ENCODE results near the gene ASIC4. TPM values are rescaled to one million over a fixed set of nuclear protein-coding genes. Genes with fewer than 3 reads are reported as not detected.

The ASIC4 gene
- total and polyA plus RNA-seq, 2 of the 4 experiments (the other 2 are of a cell fraction), result 0.10 TPM; not detected in 1

DNA sequence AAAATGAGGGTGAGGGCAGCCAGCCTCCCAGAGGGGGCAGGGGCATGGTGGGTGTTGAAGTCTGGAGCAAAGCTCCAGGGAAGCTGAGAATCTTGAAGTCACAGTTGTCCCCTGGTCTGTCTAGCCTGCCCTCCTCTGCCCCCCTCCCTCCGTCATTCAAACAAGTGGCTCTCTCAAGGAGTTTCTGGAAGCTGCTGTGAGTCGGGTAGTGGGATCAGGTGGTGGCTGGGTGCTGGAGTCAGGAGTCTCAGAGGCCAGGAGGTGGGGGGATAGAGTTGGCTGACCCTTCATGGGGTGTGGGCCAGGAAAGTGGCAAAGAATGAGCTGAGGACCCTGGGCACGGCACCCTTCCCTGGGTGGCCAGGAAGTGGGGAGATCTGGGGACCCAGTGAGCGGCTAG is 495 bp upstream of the ASIC4 start:
- no peak overlapping the region for H2BK5ac ChIP-seq (ENCODE audit: low read depth, low read length, poor library complexity, severe bottlenecking)
- no peak overlapping the region for H3K14ac ChIP-seq (replicated peaks; ENCODE audit: low read depth, low read length)
- ChIA-PET POLR2A (ENCODE audit: unreplicated experiment) (no interaction called here), CTCF (interaction anchor here (1.5 kb wide), 1 partner anchor 111 kb away, joined by 5 read pairs; no protein-coding TSS in a partner anchor)
- H4K20me1 ChIP-seq (ENCODE audit: insufficient read depth, low read length), result no peaks in the 10 kb centered on the region
- intact Hi-C loops (cut with micrococcal nuclease) (no loop called here), dilution Hi-C loops (cut with HindIII; ENCODE audit: low sequenced_read_pairs, unreplicated experiment) (no loop called here), in situ Hi-C loops (cut with MboI; ENCODE audit: low sequenced_read_pairs) (no loop called here)
- peaks cover 8% of the 10 kb centered on the region; the same call in 1 of the 2 replicates for H3K4me1 ChIP-seq (ENCODE audit: control insufficient read depth, insufficient read depth, low read length)
- no peak overlapping the region for H3K9ac ChIP-seq (ENCODE audit: low read depth, low read length)
- no peak overlapping the region for H3K23ac ChIP-seq (ENCODE audit: low read depth, low read length)
- peak overlapping the region; percentile 52; the same call in 1 of the 2 replicates for H3K4me2 ChIP-seq (ENCODE audit: low read depth, low read length)
- H4K91ac ChIP-seq (ENCODE audit: insufficient read depth, low read depth, low read length), result no peak overlapping the region
- no peaks in the 10 kb centered on the region for H3K79me1 ChIP-seq (ENCODE audit: low read depth in 1 of 2, low read length in 2 of 2)
- no peak overlapping the region for H2BK15ac ChIP-seq (ENCODE audit: low read depth, low read length)
- H3K9me1 ChIP-seq (ENCODE audit: insufficient read depth, low read length), result no peaks in the 10 kb centered on the region
- no peak overlapping the region for H3K18ac ChIP-seq (ENCODE audit: low read depth, low read length)
- TF ChIP-seq NFE2L2 (IDR thresholded peaks at IDR 0.05; ENCODE audit: low read depth, low read length) (no peak), MAFK (IDR thresholded peaks at IDR 0.05; ENCODE audit: low read depth, low read length) (no peak), USF2 (IDR thresholded peaks at IDR 0.05; ENCODE audit: low read depth, low read length) (no peak), FOS (IDR thresholded peaks at IDR 0.05; ENCODE audit: low read depth, low read length) (no peak), POLR2A (IDR thresholded peaks at IDR 0.05; ENCODE audit: low read depth, low read length) (no peak), RAD21 (IDR thresholded peaks at IDR 0.05; ENCODE audit: low read length) (no peak), SMC3 (IDR thresholded peaks at IDR 0.05; ENCODE audit: low read depth, low read length) (no peak), CHD1 (IDR thresholded peaks at IDR 0.05; ENCODE audit: low read depth, low read length) (no peak), RFX5 (IDR thresholded peaks at IDR 0.05; ENCODE audit: low read depth, low read length) (no peak)
- H4K8ac ChIP-seq (ENCODE audit: low read depth in 2 of 2, low read length in 2 of 2), result no peak overlapping the region
- no peak for ATAC-seq (ENCODE audit: low read depth)
- H4K5ac ChIP-seq (ENCODE audit: low read depth, low read length), result no peak overlapping the region
- no TSS peak for BruUV-seq (replicated peaks)
- H3K56ac ChIP-seq (ENCODE audit: extremely low read depth, insufficient read depth, low read length), result no peak overlapping the region
- no peak overlapping the region for H2BK120ac ChIP-seq (ENCODE audit: low read depth, low read length)
- H2AFZ ChIP-seq (replicated peaks; ENCODE audit: low read length, poor library complexity), result no peak overlapping the region
- 0% methylated on average over 1 of the region's 4 CpGs; no CpG with 5 or more reads in 1 of the 2 experiments for WGBS, 2 experiments (ENCODE audit: extremely low coverage in 2 of 2, insufficient read length in 1 of 2)
- H3K4me3 ChIP-seq (ENCODE audit: insufficient read depth, low read depth, low read length), result no peak overlapping the region
- DNase-seq, result no peak
- no peak overlapping the region for H3K4ac ChIP-seq (ENCODE audit: low read depth, low read length)
- H2AK5ac ChIP-seq (ENCODE audit: low read depth, low read length), result no peak overlapping the region
- H3K27me3 ChIP-seq (ENCODE audit: control insufficient read depth, insufficient read depth, low read length), result peaks cover 78% of the 10 kb centered on the region
- H2AK9ac ChIP-seq (replicated peaks; ENCODE audit: low read depth, low read length, poor library complexity), result no peak overlapping the region
- no peak overlapping the region for H2BK20ac ChIP-seq (ENCODE audit: low read depth, low read length)
- no peak overlapping the region for H3K27ac ChIP-seq (ENCODE audit: insufficient read depth, low read length)
- H3K36me3 ChIP-seq (ENCODE audit: control insufficient read depth, insufficient read depth, low read length), result no peaks in the 10 kb centered on the region
- H3K9me3 ChIP-seq (ENCODE audit: control insufficient read depth, insufficient read depth, low read length), result no peaks in the 10 kb centered on the region
